Neural cell (in vitro differentiated cells): ENCODE measurements around the gene DNASE1L2. TPM values are rescaled to one million over a fixed set of nuclear protein-coding genes. Genes with fewer than 3 reads are reported as not detected.

Source experiments
- H2AFZ ChIP-seq: fragments of 200-600, 300-800 bp; sonication (generic), shearing (Covaris generic); 2 replicates; pipeline ENCODE4 v1.6.0; 2014; ENCODE audit warnings: low read depth, mild to moderate bottlenecking, antibody characterized with exemption, low read length, moderate library complexity
- H3F3A ChIP-seq: fragments of 200-600 bp; shearing (Covaris generic); 2 replicates; pipeline ENCODE4 v1.6.1; 2016; ENCODE audit warnings: mild to moderate bottlenecking, moderate library complexity, mixed read lengths, antibody characterized with exemption, low read length; ENCODE audit not compliant: insufficient read depth, poor library complexity, severe bottlenecking
- H3K27ac ChIP-seq: fragments of 200-600, 300-800 bp; sonication (generic), shearing (Covaris generic); 2 replicates; pipeline ENCODE4 v1.5.1; 2014; ENCODE audit warnings: mild to moderate bottlenecking, low read length, moderate library complexity
- H3K27me3 ChIP-seq: fragments of 300-800, 200-600 bp; sonication (generic), shearing (Covaris generic); 2 replicates; pipeline ENCODE4 v1.6.0; 2014; ENCODE audit warnings: mild to moderate bottlenecking, low read depth, low read length, moderate library complexity; ENCODE audit not compliant: insufficient read depth
- H3K36me3 ChIP-seq: fragments of 300-800, 200-600 bp; sonication (generic), shearing (Covaris generic); 2 replicates; pipeline ENCODE4 v1.5.1; 2014; ENCODE audit warnings: mild to moderate bottlenecking, antibody characterized with exemption, low read length, moderate library complexity; ENCODE audit not compliant: insufficient read depth
- H3K4me2 ChIP-seq: fragments of 300-800, 200-600 bp; sonication (generic), shearing (Covaris generic); 2 replicates; pipeline ENCODE4 v1.6.0; 2014; ENCODE audit warnings: mild to moderate bottlenecking, low read length
- H3K4me3 ChIP-seq: fragments of 300-800, 200-600 bp; sonication (generic), shearing (Covaris generic); 2 replicates; pipeline ENCODE4 v1.5.1; 2014; ENCODE audit warnings: mild to moderate bottlenecking, low read length, moderate library complexity
- H3K79me2 ChIP-seq: fragments of 200-600 bp; shearing (Covaris generic); replicated peaks from 2 replicates; pipeline ENCODE4 v1.6.0; 2014; ENCODE audit warnings: mild to moderate bottlenecking, low read length, moderate library complexity; ENCODE audit not compliant: insufficient read depth
- H3K9ac ChIP-seq: fragments of 300-800, 200-600 bp; sonication (generic), shearing (Covaris generic); 2 replicates; pipeline ENCODE4 v1.6.1; 2016; ENCODE audit warnings: mild to moderate bottlenecking, low read length, mixed read lengths
- H3K9me2 ChIP-seq: fragments of 200-600 bp; shearing (Covaris generic); 2 replicates; pipeline ENCODE4 v1.6.1; 2016; ENCODE audit warnings: mild to moderate bottlenecking, low read length, mixed read lengths; ENCODE audit not compliant: insufficient read depth
- H3K9me3 ChIP-seq: fragments of 200-600, 300-800 bp; sonication (generic), shearing (Covaris generic); 2 replicates; pipeline ENCODE4 v1.6.1; 2016; ENCODE audit warnings: mild to moderate bottlenecking, mixed run types, low read length, moderate library complexity, mixed read lengths
- H4K20me1 ChIP-seq: fragments of 200-600 bp; shearing (Covaris generic); 2 replicates; pipeline ENCODE4 v1.6.1; 2016; ENCODE audit warnings: mild to moderate bottlenecking, mixed run types; ENCODE audit not compliant: insufficient read depth
- CTCF ChIP-seq: fragments of 450-650 bp; IDR thresholded peaks from 2 replicates; pipeline ENCODE4 v1.5.1; 2014; ENCODE audit warnings: antibody characterized with exemption, mild to moderate bottlenecking, moderate library complexity; ENCODE audit not compliant: poor library complexity, severe bottlenecking
- EP300 ChIP-seq: fragments of 450-650 bp; conservative IDR thresholded peaks from 2 replicates; pipeline ENCODE4 v1.6.1; 2014; ENCODE audit warnings: antibody characterized with exemption, mild to moderate bottlenecking, moderate library complexity; ENCODE audit not compliant: poor library complexity, severe bottlenecking
- EZH2 ChIP-seq: fragments of 200-600, 300-800 bp; shearing (Covaris generic), sonication (generic); IDR thresholded peaks from 2 replicates; pipeline ENCODE4 v1.6.1; 2014; ENCODE audit warnings: antibody characterized with exemption, low read length, borderline replicate concordance, mild to moderate bottlenecking; ENCODE audit not compliant: insufficient read depth, poor library complexity, severe bottlenecking
- MXI1 ChIP-seq: fragments of 450-650 bp; conservative IDR thresholded peaks from 2 replicates; pipeline ENCODE4 v1.6.1; 2014; ENCODE audit warnings: antibody characterized with exemption, mild to moderate bottlenecking; ENCODE audit not compliant: poor library complexity, severe bottlenecking
- POLR2AphosphoS5 ChIP-seq: IDR thresholded peaks from 2 replicates; pipeline ENCODE4 v1.6.1; 2012
- REST ChIP-seq: IDR thresholded peaks from 2 replicates; pipeline ENCODE4 v1.6.1; 2012; ENCODE audit warnings: borderline replicate concordance
- SMC3 ChIP-seq: fragments of 450-650 bp; conservative IDR thresholded peaks from 2 replicates; pipeline ENCODE4 v1.6.1; 2014; ENCODE audit warnings: antibody characterized with exemption, mild to moderate bottlenecking, moderate library complexity; ENCODE audit not compliant: poor library complexity
- TAF1 ChIP-seq: IDR thresholded peaks from 2 replicates; pipeline ENCODE4 v1.6.1; 2012; ENCODE audit warnings: low read depth
- polyA plus RNA-seq: library from polyadenylated mRNA; depleted of rRNA; stranded (reverse); fragments of >200 nt; gene quantifications from 2 replicates; pipeline ENCODE4 v1.2.3, GENCODE V29; 2014

The DNASE1L2 gene
- polyA plus RNA-seq, 1 donor from 2014 or later: 10.2 TPM

GRCh38 chr16:2233046-2233775 lies 3.0 kb upstream of the DNASE1L2 start:
- Histone ChIP-seq H3K27me3 (peaks cover 15% of the 10 kb centered on the region), H3K36me3 (no peaks in the 10 kb centered on the region), H3F3A (no peaks in the 10 kb centered on the region), H3K4me2 (no peak overlapping the region), H3K9ac (no peak overlapping the region), H3K79me2 (no peaks in the 10 kb centered on the region), H2AFZ (no peak overlapping the region), H3K9me3 (no peaks in the 10 kb centered on the region), H3K4me3 (no peak overlapping the region), H3K9me2 (no peaks in the 10 kb centered on the region), H3K27ac (no peak overlapping the region), H4K20me1 (no peaks in the 10 kb centered on the region)
- TF ChIP-seq TAF1 (no peak), SMC3 (no peak), EP300 (no peak), CTCF (no peak)

- Histone ChIP-seq H3F3A (no peaks in the 10 kb centered on the region), H3K4me3 (no peak overlapping the region), H3K9ac (no peak overlapping the region), H4K20me1 (no peaks in the 10 kb centered on the region), H3K9me2 (no peaks in the 10 kb centered on the region), H3K79me2 (no peaks in the 10 kb centered on the region), H3K4me2 (no peak overlapping the region), H3K27me3 (peaks cover 15% of the 10 kb centered on the region), H3K36me3 (no peaks in the 10 kb centered on the region), H3K9me3 (no peaks in the 10 kb centered on the region), H3K27ac (no peak overlapping the region), H2AFZ (no peak overlapping the region)
- no peak for TF ChIP-seq REST
- no peak for TF ChIP-seq POLR2AphosphoS5
- no peak for TF ChIP-seq CTCF
- no peak for TF ChIP-seq TAF1
- TF ChIP-seq EP300: no peak
- no peak for TF ChIP-seq SMC3
- TF ChIP-seq EZH2: no peak
- TF ChIP-seq MXI1: no peak
These were observed 2.1 kb upstream of the DNASE1L2 start for GRCh38 chr16:2233872-2234812.
